Upper lobe of left lung (tissue), 4 donors: ENCODE results near the gene SNAPIN.

Experiments
- EP300 ChIP-seq, 4 donors: sonication (generic); formaldehyde crosslinking; IDR thresholded peaks; one replicate each; pipeline ENCODE4 v1.5.1; 2017; ENCODE audit warnings: antibody characterized with exemption in 4 of 4, control low read depth in 2 of 4
- TF ChIP-seq, protein P1 (sequence below), 6 experiments: fragments of 450-650 bp in 4 of 6; fragments of 200-600 bp in 2 of 6; sonication (generic) in 2 of 6; IDR thresholded peaks; one replicate each; pipeline ENCODE4 v1.5.1; 2016 to 2019; ENCODE audit warnings: antibody characterized with exemption in 6 of 6

DNA sequence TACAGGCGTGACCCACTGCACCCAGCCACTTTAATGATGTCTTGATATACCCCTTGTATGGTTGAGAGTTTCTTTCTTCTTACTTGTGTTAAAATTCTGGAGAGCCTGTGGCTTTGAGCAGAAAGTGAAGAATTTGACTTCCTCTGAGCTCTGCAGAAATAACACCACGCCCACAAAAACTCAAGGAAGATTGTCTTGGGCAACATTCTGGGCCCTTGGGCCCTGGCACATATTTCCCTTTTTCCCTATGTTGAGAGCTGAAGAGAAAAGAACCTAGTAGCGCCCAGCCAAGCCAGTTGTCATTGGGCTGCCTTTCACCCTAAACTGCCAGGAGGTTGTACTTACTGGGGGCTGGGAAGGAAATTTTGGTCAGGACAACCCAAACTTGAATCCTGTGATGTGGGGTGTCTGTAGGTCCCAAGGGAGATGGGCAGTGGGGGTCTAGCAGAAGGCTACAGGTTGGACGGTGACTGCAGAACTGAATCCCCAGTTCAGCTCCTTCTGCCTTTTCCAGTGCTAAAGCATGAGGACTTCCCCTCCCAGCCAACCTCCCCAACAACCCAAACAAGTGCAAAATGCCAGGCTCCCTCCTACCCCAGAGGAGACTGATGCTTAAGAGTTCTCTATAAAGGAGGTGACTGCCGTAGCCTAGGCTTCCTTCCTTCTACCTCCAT, 11.7 kb upstream of the SNAPIN start:
- TF ChIP-seq, protein P1, sequence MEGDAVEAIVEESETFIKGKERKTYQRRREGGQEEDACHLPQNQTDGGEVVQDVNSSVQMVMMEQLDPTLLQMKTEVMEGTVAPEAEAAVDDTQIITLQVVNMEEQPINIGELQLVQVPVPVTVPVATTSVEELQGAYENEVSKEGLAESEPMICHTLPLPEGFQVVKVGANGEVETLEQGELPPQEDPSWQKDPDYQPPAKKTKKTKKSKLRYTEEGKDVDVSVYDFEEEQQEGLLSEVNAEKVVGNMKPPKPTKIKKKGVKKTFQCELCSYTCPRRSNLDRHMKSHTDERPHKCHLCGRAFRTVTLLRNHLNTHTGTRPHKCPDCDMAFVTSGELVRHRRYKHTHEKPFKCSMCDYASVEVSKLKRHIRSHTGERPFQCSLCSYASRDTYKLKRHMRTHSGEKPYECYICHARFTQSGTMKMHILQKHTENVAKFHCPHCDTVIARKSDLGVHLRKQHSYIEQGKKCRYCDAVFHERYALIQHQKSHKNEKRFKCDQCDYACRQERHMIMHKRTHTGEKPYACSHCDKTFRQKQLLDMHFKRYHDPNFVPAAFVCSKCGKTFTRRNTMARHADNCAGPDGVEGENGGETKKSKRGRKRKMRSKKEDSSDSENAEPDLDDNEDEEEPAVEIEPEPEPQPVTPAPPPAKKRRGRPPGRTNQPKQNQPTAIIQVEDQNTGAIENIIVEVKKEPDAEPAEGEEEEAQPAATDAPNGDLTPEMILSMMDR (IDR thresholded peaks at IDR 0.05): no peak
- no peak for TF ChIP-seq EP300 (IDR thresholded peaks at IDR 0.05)
